HG03439 (cell line): ENCODE results near the gene NPB.

Experiments
- ATAC-seq: cut with Tn5 transposase; IDR thresholded peaks from one replicate; pipeline ENCODE4 v1.9.1; 2021; ENCODE audit warnings: mild to moderate bottlenecking, moderate library complexity; ENCODE audit not compliant: unreplicated experiment

NPB gene

DNA sequence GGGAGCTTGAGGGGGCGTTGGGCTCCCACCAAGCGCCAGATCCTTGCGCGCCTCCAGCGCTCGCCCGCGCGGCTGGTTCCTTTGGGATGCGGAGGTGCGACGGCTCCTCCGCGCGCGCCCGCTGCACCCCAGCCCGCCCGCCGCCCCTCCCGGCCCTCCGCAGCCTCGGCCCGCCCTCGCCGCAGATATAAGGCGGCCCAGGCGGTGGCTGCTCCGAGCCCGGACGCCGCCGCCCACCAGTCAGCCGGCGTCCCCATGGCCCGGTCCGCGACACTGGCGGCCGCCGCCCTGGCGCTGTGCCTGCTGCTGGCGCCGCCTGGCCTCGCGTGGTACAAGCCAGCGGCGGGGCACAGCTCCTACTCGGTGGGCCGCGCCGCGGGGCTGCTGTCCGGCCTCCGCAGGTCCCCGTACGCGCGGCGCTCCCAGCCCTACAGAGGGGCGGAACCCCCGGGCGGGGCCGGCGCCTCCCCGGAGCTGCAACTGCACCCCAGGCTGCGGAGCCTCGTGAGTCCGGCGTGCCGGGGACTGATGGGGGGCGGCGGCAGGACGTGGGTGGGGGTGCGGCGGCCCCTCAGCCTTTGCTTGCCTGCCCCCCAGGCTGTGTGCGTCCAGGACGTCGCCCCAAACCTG is at the start of gene NPB:
TSS of gene NPB (plus strand) at position 216 of the 630 bp plus-strand sequence. CDS start at position 256, 40 bp downstream.
- no peak for ATAC-seq

DNA sequence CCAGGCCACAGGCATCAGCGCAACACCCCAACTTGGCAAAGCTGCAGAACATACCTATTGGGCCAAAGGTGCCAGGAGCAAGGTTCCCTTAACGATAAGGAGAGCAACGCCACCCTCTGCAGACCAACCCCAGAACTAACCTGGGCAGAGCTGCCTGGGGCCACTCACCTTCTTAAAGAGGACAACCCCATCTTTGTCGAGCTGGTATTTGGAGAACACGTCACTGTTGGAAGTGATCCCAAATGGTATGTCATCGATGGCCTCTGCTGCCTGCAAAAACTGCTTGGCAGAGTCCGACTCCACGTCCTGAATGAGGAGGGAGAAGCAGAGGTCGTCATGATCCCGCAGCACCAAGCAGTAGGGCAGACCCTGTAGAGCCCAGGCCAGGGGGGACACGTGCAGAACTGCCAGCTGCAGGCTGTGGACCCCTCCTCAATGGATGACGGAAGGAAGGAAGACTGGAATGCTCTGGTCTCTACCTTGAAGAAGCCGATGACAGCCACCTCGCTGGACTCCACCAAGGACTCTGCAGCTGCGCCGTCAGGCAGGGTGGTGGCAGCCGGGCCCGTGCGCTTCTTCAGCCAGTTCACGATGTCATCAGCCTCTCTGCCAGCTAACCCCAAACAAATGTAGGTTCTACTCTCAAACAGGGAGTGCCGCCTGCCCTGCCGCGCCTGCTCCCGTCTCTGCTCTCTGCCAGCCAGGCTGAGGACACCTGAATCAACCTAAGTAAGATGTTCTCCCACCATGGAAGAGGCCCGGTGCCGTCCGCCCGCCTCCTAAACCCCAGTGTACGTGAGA is 46.9 kb upstream of the NPB start:
- ATAC-seq = no peak

DNA sequence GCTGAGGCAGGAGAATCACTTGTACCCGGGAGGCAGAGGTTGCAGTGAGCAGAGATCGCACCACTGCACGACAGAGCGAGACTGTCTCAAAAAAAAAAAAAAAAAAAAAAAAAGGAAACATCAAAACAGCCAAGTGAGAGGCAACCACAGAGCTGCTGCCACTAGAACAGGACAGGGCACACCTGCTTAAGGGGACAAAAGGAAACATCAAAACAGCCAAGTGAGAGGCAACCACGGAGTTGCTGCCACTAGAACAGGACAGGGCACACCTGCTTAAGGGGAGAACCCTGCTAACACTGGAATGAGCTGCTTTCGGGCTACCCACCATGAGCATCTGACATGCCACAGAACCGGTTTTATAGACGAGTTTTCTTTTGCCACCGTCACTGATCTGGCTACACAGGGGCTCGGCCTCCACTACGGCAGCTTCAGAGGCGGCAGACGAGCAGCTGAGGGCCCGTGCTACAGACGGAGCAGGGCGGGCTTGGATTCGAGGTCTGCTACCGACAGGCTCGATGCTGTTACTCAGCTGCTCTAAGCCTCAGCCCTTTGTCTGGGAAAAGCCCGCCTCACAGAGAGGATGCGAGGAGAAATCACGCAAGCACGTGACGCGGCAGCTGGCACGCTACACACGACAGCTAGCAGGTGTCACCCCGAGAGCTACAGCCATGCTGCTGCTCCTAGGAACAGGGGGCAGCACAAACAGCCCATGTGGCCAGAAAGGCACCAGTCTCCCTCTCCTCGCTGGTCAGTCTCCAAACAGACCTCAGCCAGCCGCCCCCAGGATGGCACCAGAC is 43.7 kb upstream of the NPB start:
- no peak for ATAC-seq

GRCh38 chr17:81858967-81859905 is 42.8 kb upstream of the NPB start:
- ATAC-seq = no peak

- ATAC-seq = peak; percentile 10
Measured at GRCh38 chr17:81859906-81860755, 41.9 kb upstream of the NPB start, which contains the start of gene P4HB. Gene P4HB (minus strand): TSS chr17:81860535. CDS start chr17:81860471, 64 bp downstream.

GRCh38 chr17:81860756-81861568 is 41.1 kb upstream of the NPB start:
- peak; percentile 78 for ATAC-seq

DNA sequence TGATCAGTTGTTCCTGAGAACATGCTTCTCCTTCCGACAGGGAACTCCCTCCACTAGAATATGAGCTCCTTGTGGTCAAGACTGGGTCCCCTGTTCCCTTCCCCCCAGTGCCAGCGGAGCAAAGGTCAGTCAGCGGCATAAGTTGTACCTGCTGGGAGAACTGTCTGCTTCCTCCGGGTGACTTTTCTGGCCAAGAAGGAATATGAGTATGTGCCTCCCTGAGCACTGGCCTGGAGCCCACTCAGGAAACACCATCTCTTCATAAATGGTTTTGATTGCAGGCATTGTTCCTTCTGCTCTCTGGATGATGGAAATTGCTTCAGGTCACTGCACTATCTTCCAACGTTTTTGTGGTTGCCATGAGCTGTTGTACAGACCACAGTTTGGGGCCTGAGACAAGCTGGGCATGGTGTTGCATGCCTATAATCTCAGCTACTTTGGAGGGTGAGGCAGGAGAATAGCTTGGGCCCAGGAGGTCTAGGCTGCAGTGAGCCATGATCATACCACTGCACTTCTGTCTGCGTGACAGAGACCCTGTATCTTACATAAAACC is 38.8 kb upstream of the NPB start:
- ATAC-seq = no peak

DNA sequence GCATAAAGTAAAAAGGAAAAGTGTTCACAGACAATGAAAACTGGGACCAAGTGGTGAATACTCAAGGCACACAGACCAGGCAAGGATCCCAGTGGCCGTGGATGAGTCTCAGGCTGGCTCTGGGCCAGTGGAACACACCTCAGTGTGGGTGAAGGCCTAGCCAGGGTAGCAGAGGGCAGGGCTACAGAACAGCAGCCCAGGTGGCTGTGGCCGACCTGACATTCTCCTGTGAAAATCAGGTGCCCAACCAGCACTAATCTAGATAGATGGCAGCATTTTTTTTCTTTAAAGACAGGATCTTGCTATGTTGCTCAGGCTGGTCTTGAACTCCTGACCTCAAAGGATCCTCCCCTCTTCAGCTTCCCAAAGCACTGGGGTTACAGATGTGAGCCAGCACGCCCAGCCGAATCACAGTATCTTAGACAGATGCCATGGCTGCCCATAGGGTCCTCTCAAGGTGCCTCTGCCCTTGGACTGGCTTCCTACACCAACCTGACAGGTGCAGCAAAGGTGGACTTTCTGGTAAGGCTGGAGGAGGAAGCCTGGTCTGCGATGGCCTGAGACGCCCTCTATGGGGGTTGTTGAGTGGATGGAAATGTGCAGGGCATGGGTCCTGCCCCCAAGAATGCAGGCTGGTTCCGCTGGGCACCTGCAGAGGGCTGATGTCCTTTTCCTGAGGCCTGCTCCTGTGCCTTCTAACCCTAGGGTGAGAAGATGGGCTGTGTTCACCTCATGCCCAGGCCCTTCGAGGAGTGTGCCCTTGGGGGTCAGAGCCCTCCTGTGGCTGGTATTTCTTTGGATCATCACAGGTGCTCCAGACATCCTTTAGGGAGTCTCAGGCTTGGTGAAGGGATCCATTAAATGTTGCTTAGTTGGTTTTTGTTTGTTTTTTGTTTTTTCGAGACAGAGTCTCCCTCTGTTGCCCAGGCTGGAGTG is 37.9 kb upstream of the NPB start:
- no peak for ATAC-seq

DNA sequence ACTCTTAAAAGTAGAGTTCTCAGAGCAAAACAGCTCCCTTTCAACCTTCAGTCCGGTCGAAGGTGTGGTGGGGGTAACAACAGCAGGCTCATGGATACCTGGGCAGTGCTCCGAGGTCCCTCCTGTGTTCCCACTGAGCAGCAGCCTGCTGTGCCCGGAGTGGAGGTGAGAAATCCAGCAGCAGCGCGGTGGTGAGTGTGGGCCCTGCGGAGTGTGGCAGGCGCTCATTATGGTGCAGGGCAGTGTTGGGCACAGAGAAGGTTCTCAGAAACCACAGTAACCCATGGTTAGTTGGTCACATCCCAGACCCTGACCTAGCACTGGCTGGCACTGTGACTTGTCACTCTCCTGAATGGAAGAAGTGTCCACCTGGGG is 36.7 kb upstream of the NPB start:
- ATAC-seq = no peak

DNA sequence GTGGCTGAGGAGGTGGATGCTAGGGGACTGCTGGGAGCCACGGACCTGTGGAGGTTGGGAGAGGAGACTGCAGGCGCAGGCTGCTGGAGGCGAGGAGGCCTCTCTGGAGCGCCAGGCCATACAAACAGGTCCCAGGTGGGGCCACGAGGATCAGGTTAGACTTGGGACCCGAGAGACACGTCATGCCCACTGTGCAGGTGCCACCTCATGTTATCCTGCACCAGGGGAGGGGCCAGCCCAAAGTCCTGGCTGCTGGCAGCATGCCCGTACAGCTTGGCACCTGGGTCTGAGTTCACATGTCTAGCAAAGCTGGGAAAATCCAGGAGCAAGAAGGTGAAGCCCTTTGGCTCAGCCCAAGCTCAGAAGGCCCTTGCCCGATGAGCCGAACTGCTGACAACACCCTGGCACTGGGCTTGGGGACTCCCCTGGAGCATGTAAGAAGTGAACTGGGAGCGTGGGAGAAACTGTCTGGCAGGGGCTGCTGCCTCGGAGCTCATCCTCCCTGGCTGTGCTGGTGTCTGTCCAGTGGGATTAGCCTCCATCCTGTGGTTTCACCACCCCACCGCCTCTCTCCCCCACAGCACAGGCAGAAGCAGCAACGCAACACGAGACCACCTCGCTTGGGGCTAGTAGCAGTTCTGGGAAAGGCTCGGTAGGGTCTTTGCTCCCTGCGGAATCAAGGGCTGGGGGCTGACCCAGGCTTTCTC is 36.2 kb upstream of the NPB start:
- ATAC-seq = no peak

DNA sequence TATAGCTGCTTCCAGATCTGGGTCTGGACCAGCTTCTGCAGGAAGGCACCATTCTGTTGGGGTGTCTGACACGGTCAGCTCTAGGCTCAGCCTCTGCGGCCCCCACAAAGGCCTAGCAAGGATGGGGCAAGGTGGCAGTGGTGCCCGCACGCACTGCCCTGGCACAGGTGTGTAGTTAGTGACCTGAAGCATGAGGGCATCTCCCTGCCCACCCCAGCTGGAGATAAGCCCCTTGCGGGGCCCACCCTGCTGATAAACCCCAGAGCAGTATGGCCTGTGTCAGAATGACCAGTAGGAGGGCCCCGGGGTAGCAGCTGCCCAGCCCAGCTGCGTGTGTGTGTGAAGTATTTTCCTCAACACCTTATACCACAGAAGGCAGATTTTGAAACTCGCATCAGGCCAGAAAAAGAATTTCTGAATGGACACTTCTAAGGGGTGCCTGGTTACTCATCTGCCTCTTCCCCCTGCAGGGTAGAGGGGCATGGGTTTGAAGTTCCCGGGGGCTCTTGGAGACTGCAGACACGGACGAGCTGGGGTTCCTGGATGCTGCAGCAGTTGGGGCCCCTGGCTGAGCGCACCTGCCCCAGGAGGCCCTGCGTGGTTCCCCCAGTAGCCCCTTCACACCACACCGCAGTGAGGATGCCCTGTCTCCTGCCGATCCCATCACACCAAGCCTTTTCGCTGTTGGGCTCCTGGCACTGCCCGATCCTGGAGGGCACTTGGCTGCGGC is 35.4 kb upstream of the NPB start:
- ATAC-seq = no peak

DNA sequence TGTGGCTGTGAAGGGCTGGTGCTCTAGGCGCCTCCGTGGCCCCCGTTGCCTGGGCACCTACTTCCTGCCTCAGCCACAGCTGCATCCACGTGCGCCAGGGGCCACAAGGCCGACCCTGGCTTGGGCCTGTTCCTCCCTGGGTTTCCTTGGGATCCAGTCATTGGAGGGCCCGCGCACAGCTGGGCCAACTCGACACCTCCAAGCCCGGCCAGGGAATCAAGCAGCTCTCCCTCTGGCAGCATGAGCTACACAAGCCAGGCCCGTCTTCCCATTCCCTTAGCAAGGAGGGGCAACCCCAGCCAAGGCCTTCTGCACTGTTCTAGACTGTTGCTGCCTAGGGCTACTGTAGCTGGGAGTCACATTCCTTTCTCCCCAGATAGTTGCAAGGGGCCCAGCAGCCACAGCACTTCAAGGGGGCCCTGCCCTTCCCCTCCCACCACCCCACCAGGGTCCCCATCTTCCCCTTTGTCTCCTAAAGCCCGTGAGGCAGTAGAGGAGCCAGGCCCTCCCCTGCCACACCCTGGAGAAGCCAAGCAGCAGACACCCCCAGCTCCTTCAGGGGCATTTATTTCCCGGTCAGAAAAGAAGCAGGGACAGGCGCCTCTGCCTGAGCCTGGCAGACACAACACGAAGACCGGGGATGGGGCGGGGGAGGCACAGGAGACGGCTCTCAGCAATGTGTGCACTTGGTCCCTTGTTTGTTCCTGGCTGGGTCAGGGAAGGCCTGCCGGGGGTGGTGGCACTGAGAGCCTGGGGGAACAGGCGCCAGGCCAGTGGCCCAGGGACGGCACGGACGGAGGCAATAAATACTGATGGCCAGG is 34.7 kb upstream of the NPB start:
- no peak for ATAC-seq

- no peak for ATAC-seq
Measured at GRCh38 chr17:81867991-81868673, 33.9 kb upstream of the NPB start.

GRCh38 chr17:81868674-81869220 is 33.3 kb upstream of the NPB start:
- ATAC-seq = no peak
